ENCODE data around the gene UST.

DNA sequence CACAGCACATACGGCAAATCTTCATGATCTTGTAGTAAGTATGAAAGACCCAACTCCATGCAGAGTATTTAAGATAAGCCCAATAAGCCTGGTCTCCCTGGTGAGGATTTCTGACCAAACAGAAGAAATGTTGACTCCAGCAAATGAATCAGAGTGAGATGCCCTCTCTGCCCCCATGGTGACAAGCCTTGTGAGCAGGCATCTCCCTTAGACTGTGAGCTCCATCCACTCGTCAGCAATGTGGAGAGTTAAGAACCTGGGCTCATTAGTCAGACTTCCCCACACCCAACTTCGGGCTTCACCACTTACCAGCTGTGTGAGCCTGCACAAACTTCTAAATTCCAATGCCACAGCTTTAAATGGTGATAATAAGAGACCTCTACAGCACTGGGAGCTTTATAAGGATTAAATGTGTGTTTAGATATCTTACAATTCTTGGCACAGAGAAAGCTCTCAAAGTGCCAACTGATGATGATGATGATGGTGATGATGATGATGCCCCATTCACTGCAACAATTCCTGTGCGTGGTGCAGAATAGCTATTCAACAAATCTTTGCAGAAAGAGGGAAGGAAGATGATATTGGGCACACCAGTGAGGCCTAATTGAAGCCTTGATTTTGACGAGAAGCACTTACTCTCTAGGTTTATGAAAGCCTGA is 317.3 kb downstream of the UST start:
- TF ChIP-seq CTCF (IDR thresholded peaks at IDR 0.05 in 4 of 5, conservative IDR thresholded peaks at IDR 0.05 in 1 of 5) (no peak), POLR2A (IDR thresholded peaks at IDR 0.05) (no peak)

Data from gastrocnemius medialis (tissue), 4 donors.